Endothelial cell of umbilical vein (primary cell): ENCODE data around the gene R3HDM1.

Experiments
- EZH2 ChIP-seq: IDR thresholded peaks from 2 replicates; pipeline ENCODE4 v1.6.1; 2012; ENCODE audit warnings: borderline replicate concordance, low read depth, mild to moderate bottlenecking, moderate library complexity, low read length, inconsistent platforms; ENCODE audit not compliant: severe bottlenecking
- MYC ChIP-seq: IDR thresholded peaks from one replicate; pipeline ENCODE4 v1.6.1; 2011; ENCODE audit warnings: mild to moderate bottlenecking, low read depth, low read length
- POLR2A ChIP-seq: IDR thresholded peaks from 2 replicates; pipeline ENCODE4 v1.6.1; 2012; ENCODE audit warnings: low read depth, mild to moderate bottlenecking, control low read depth, low read length
- TF ChIP-seq, protein P1 (sequence below), 2 donors: IDR thresholded peaks; 1 replicate in 1 of 2; 2 replicates in 1 of 2; pipeline ENCODE4 v1.5.1; 2011; ENCODE audit warnings: low read length in 2 of 2, mild to moderate bottlenecking in 2 of 2, moderate library complexity in 2 of 2, control low read depth in 1 of 2, inconsistent platforms in 1 of 2, low read depth in 1 of 2; ENCODE audit not compliant: insufficient read depth in 1 of 2; ENCODE audit errors: extremely low read depth in 1 of 2

DNA sequence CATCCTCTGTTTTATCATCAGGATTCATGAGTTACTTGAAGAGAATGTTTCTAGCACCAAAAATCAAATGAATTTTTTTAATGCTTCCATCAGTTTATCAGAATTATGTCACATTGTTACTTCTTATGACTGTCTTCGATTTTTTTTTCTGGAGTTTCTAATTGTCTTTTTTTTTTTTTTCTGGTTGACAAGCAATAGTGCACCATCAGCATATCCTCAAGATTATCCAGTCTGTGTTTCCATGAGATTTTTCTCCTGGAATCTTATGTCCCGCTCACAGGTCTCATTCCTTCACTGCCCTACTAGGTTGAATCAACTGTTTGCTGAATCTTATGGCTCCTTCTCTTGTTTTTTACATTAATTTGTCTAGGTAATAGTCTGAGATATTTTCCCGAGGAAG, 16.0 kb downstream of the R3HDM1 start:
- no peak for TF ChIP-seq POLR2A
- TF ChIP-seq, protein P1, sequence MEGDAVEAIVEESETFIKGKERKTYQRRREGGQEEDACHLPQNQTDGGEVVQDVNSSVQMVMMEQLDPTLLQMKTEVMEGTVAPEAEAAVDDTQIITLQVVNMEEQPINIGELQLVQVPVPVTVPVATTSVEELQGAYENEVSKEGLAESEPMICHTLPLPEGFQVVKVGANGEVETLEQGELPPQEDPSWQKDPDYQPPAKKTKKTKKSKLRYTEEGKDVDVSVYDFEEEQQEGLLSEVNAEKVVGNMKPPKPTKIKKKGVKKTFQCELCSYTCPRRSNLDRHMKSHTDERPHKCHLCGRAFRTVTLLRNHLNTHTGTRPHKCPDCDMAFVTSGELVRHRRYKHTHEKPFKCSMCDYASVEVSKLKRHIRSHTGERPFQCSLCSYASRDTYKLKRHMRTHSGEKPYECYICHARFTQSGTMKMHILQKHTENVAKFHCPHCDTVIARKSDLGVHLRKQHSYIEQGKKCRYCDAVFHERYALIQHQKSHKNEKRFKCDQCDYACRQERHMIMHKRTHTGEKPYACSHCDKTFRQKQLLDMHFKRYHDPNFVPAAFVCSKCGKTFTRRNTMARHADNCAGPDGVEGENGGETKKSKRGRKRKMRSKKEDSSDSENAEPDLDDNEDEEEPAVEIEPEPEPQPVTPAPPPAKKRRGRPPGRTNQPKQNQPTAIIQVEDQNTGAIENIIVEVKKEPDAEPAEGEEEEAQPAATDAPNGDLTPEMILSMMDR (IDR thresholded peaks at IDR 0.05; ENCODE audit: extremely low read depth in 1 of 2, insufficient read depth in 1 of 2, low read depth in 1 of 2, low read length in 2 of 2), result no peak
- no peak for TF ChIP-seq MYC
- no peak for TF ChIP-seq EZH2
